Activated CD8-positive, alpha-beta memory T cell treated with anti-CD3 and anti-CD28 coated beads, Interleukin-2, amount 50 U/mL, for 48 hours (primary cell): ENCODE data around the gene NFS1.
"Not testable (repeated sequence)": the region's sequence is repeated elsewhere in the genome, so short reads cannot be mapped to it uniquely, and the experiment has no call there.

Experiments
- DNase-seq: peaks from one replicate; pipeline ENCODE4 v3.0.0-alpha.2; 2020

NFS1 gene

GRCh38 chr20:35729283-35729807, 30.2 kb upstream of the NFS1 start:
- DNase-seq: no peak

- no peak for DNase-seq
Observed at GRCh38 chr20:35726842-35727711, 27.9 kb upstream of the NFS1 start.

DNA sequence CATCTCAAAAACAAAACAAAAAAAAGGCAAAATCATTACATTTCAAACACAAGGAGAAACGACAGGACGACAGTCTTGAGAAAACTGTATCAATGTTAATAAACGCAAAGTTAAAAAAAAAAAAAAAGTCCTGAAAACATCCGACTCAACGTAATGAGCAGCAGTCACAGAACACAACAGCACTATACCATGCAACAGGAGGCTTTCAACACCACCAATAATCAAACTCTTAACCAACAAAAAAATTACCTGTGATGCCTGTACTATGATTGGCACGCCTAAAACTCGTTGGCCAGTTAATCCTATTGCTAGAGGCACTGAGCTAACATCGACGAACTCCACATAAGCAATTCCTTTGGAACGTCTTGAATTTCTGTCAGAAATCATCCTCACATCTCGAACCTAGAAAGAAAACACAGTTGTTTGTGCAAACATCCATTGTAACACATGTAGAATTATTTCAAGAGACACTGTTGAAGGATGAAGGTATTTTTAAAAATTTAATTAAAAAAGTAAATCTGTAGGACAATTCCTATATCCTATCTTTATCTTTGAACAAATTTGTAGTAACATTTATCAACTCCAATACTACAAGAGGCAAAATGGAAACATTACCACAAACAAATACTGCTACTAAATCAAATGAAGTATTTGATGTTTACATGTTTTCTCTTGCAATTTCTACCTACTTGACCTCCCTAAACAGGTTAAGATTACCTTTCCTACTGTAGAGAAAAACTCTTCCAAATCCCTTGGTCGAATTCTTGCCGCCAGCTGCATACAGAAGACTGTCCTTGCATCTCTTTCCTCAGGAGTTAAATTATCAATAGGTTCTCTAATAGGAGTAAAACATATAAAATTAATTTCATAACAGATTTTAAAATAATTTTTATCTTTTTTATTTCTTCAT, 25.4 kb upstream of the NFS1 start:
- DNase-seq: no peak

- not testable (repeated sequence) for DNase-seq
Observed at GRCh38 chr20:35723652-35724320, 24.6 kb upstream of the NFS1 start.

GRCh38 chr20:35723275-35723639, 24.1 kb upstream of the NFS1 start:
- not testable (repeated sequence) for DNase-seq

DNA sequence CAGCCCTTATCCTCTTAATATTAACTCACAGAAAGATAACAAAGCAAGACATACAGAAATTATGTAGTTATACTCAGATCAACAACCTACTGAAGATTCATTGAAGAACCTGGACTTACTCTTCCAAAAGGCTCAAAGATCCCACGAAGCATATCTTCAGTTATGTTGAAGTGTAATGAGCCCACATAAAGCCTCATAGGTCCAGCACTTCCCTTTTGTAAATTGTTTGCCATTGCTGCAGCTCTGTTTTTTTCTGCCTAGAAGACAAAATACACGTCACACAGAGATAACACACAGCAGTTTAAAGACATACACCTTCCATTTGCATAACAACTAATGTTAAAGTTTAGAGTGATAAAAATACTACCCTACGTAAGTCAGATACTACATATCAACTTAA, 22.5 kb upstream of the NFS1 start:
- no peak for DNase-seq

- DNase-seq: no peak
Observed at GRCh38 chr20:35721219-35721618, 22.1 kb upstream of the NFS1 start.

DNA sequence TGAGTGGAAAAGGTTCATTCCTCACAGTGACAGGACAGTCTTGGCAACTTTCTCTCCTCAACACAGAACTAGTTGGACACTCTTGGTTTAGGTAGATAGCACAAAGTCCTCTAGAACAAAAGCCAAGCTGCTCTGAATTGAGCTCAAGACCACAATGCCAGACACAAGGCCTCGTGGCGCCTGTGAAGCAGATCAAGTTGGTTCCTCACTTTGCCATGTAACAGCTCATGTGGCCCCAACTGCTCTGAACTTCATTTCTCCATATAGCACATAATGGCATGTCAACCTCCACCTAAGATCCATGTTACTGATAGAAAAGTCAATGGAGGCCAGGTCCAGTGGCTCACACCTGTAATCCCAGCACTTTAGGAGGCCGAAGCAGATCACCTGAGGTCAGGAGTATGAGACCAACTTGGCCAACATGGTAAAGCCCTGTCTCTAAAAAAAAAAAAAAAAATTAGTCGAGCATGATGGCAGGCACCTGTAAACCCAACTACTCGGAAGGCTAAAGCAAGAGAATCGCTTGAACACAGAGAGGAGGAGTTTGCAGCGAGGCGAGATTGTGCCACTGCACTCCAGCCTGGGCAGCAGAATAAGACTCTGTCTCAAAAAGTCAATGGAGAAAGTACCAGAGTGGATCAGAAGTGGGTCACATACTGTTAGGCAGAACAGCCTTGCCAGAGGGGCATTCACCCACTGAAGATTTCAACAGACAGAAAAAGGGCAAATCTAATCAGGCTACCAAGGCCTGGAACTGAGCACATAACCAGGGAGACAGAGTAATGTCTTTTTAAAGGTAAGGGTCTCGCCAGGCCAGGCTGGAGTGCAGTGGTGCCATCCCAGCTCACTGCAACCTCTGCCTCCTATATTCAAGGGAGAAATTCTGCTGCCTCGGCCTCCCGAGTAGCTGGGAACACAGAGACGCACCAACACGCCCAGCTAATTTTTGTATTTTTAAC, 21.3 kb upstream of the NFS1 start:
- no peak for DNase-seq

DNA sequence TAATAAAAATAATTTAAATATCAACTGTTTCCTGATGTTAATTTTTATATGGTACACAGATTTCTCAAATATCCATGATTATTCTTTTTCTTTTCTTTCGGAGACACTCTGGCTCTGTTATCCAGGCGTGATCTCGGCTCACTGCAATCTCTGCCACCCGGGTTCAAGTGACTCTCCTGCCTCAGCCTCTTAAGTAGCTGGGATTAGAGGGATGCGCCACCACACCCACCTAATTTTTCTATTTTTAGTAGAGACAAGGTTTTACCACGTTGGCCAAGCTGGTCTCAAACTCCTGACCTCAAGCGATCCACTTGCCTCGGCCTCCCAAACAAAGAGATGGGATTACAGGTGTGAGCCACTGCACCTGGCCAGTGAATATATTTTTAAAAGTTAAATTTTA, 20.6 kb upstream of the NFS1 start:
- no peak for DNase-seq

DNA sequence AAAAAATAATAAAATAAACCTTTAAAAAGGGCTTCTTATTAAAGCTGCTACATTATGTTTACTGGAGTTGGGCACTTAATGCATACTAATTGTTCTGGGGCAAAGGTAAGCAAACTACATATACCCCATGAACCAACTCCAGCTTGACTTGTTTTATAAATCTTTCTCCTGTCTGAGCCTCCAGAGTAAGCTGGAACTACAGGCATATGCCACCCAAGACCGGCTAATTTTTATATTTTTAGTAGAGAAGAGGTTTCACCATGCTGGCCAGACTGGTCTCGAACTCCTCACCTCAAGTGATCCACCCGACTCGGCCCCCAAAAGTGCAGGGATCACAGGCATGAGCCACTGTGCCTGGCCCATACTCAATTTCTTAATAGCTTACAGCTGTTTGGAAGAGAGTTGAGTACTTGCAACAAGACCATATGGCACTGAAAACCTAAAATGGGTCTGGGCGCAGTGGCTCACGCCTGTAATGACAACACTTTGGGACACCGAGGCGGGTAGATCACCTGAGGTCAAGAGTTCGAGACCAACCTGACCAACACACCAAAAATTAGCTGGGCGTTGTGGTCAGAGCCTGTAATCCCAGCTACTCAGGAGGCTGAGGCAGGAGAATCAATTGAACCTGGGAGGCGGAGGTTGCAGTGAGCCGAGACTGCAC, 20.0 kb upstream of the NFS1 start:
- DNase-seq: no peak

GRCh38 chr20:35718321-35718720, 19.2 kb upstream of the NFS1 start:
- DNase-seq: not testable (repeated sequence)

GRCh38 chr20:35716330-35716729, 17.2 kb upstream of the NFS1 start:
- DNase-seq: no peak

GRCh38 chr20:35715652-35716051, 16.5 kb upstream of the NFS1 start:
- no peak for DNase-seq

DNA sequence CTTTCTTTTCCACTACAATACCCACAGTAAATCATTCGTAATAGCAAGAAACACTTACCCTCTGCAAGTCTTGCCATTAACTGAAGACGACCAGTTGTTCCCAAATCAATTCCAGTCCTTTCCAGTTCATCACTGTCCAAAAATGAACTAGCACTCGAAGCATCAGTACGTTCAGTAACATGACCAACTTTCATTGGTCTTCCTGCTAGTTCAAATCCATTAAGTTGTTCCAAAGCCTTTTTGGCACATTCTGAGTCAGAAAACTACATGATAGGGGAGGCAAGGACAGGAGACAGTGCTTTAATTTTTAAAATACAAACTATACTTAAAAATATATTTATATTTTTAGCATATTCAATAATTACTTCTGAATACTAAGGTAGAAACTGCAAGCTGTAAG, 15.0 kb upstream of the NFS1 start:
- DNase-seq: no peak

GRCh38 chr20:35713120-35713519, 14.0 kb upstream of the NFS1 start:
- DNase-seq: not testable (repeated sequence)

GRCh38 chr20:35711588-35712209, 12.5 kb upstream of the NFS1 start:
- no peak for DNase-seq

DNA sequence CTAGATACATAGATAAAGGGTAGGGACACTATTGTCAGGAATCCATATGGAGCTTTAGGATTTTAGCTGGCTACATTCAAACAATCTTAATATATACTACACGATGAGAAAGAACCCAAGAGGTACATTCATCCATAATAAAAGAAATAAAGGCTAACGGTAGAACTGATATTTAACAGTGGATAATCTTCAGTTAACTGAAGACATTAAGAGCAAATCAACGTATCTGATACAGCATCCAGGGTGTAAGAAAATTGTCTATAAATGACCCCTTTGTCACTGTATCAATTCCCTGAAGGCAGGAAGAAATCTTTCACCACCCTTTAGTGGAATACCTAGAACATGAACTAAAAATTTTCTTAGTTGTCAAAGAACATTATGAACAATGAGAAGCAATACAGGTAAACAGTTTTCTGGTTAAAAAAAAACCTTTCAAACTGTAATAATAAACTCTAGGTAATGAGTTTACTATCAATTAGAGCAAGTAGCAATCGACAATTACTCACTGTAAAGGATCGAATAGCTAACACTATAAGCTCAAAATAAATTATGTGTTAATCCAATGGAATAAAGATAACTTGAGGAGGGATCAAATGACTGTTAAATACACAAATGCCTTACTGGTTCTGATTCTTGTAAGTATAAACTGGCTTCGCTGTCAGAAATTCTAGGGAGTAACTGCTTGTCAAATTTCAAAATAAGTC, 11.9 kb upstream of the NFS1 start:
- no peak for DNase-seq

DNA sequence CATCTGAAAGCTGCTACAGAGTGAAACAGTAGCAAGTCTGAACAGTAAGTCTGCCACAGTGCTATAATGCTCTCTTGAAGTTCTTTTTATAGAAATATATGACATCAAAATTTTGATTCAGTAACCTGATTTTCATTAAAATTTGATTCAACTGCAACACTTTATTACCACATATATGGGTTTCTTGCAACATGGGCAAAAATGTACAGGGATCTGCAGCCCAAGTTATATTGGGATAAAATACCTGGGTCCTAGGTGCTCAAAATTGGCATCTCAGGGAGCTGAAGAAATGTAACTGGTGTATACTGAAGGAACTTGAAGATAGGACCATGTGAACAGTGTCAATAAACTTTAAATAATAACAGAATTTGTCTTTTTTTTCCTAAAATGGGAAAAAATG, 10.9 kb upstream of the NFS1 start:
- no peak for DNase-seq

- DNase-seq: no peak
Observed at GRCh38 chr20:35709259-35709658, 10.1 kb upstream of the NFS1 start.

DNA sequence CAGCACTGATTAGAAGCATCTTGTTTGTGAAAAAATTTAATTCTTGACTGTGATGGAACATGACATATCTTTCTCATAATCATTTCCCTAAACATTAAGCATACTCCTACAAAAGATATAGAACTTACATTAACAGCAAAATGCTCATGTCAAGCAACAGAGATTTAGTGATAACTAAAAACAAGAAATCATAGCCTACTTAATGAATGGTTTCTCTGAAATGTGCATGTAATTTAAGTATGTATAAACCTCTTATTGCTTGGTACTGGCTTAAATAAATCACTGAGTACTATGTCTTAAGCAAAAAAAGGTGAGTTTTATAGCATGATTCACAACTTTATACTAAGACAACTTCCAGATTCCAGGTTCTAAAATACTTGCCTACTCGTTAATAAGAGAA, 9.3 kb upstream of the NFS1 start:
- DNase-seq: no peak
